HG02610 (cell line): Measurements from ENCODE around the gene CIDEB.

Experiments
- ATAC-seq: cut with Tn5 transposase; IDR thresholded peaks from one replicate; pipeline ENCODE4 v1.9.1; 2021; ENCODE audit warnings: mild to moderate bottlenecking, moderate library complexity; ENCODE audit not compliant: unreplicated experiment

Gene CIDEB

DNA sequence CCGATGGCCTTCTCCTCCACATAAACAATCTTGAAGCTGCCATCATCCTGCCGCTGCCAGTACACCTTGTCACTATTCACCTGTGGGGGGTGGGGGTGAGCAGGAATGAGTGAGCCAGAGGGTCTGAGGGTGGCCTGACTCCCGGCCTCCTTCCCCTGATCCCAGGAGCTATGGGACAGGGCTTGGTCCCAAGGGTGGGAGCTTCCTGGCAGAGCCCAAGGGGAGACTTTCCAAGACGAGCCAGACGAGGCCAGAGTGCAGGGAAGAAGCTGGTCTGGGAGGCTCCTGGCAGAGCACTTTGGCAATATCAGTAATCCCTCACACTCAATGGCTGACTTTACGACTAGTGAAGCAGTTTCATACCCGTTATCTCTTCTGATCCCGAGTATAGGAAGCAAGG lies 52.3 kb downstream of the CIDEB start:
- no peak for ATAC-seq
